ENCODE results near the gene MYLK.

Gene MYLK

DNA sequence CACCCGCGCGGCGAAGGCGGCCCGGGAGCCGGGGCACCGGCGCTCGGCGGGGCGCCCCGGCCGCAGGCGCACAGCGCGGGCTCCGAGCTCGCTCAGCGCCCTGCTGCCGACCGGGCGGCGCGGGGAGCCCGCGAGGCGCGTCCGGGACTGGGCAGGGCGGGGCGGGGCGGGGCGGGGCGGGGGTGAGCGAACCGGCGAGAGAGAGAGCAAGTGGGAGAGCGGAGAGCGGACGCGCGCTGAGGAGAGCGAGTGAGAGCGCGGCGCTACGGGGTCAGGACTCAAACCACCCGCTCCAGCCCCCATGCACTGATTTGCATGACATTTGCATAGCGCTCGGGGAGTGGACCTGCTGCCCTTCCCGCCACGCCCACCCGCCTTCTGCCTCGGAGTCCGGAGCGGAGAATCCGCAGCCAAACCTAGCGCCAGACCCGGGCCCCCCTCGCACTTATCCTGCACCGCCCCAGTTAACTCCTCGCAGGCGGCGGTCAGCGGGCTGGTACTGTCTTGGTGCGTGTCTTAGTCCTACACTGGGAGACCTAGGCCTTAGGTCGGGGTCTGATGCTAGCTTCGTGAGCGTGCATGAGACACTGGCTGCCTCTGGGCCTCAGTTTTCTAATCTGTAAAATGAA is at the start of gene MYLK:
Gene MYLK, minus strand, starts transcription at position 130 of the 629 bp plus-strand sequence. CDS start 90,491 bp downstream, outside the sequence.
- no peak within 1 kb of the TSS for H3K27ac ChIP-seq
- no peaks in the 10 kb centered on the region for H3K36me3 ChIP-seq
- H3K4me1 ChIP-seq (ENCODE audit: control insufficient read depth in 1 of 2, insufficient read depth in 1 of 2, low read depth in 1 of 2, low read length in 1 of 2): peaks cover 8% of the 10 kb centered on the region in 2 experiments
- H3K27me3 ChIP-seq: peaks cover 69% of the 10 kb centered on the region
- no peak within 1 kb of the TSS for H3K4me3 ChIP-seq (ENCODE audit: low read depth in 1 of 2, low read length in 1 of 2)
- H3K9me3 ChIP-seq: no peaks in the 10 kb centered on the region
- TF ChIP-seq CTCF (IDR thresholded peaks at IDR 0.05): no peak

GRCh38 chr3:123930445-123930844 is 46.3 kb upstream of the MYLK start:
- Histone ChIP-seq H3K9me3 (no peaks in the 10 kb centered on the region), H3K4me3 (ENCODE audit: low read depth in 1 of 2, low read length in 1 of 2) (no peak overlapping the region), H3K27me3 (no peaks in the 10 kb centered on the region), H3K27ac (no peak overlapping the region), H3K36me3 (peaks cover 14% of the 10 kb centered on the region), H3K4me1 (ENCODE audit: control insufficient read depth in 1 of 2, insufficient read depth in 1 of 2, low read depth in 1 of 2, low read length in 1 of 2) (no peaks in the 10 kb centered on the region)
- TF ChIP-seq CTCF (IDR thresholded peaks at IDR 0.05): no peak

GRCh38 chr3:123929325-123929724 is 45.2 kb upstream of the MYLK start:
- no peak overlapping the region for H3K27ac ChIP-seq
- no peaks in the 10 kb centered on the region for H3K9me3 ChIP-seq
- no peak for TF ChIP-seq CTCF (IDR thresholded peaks at IDR 0.05)
- H3K27me3 ChIP-seq: no peaks in the 10 kb centered on the region
- H3K36me3 ChIP-seq: peaks cover 17% of the 10 kb centered on the region
- H3K4me3 ChIP-seq (ENCODE audit: low read depth in 1 of 2, low read length in 1 of 2): no peak overlapping the region
- H3K4me1 ChIP-seq (ENCODE audit: control insufficient read depth in 1 of 2, insufficient read depth in 1 of 2, low read depth in 1 of 2, low read length in 1 of 2): no peaks in the 10 kb centered on the region

DNA sequence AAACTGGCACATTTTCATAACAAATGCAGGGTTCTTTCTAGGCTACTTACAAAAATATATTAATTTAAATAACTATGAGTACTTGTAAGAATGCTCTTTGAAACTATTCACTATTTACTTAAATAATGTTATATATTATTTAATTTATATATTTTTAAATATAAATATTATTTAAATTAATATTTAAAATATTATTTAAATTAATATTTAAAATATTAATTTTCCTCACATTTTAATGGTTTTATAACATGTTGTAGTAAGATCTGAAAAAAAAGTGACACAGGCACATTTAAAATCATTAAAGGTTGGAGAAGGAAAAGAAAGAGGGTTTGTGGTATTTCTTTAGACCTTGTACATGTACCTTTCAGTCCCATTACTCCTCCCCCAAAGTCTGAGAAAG is 42.3 kb upstream of the MYLK start:
- Histone ChIP-seq H3K27ac (no peak overlapping the region), H3K4me3 (ENCODE audit: low read depth in 1 of 2, low read length in 1 of 2) (no peak overlapping the region), H3K36me3 (peaks cover 11% of the 10 kb centered on the region), H3K9me3 (no peaks in the 10 kb centered on the region), H3K4me1 (ENCODE audit: control insufficient read depth in 1 of 2, insufficient read depth in 1 of 2, low read depth in 1 of 2, low read length in 1 of 2) (no peaks in the 10 kb centered on the region), H3K27me3 (no peaks in the 10 kb centered on the region)
- TF ChIP-seq CTCF (IDR thresholded peaks at IDR 0.05): no peak

DNA sequence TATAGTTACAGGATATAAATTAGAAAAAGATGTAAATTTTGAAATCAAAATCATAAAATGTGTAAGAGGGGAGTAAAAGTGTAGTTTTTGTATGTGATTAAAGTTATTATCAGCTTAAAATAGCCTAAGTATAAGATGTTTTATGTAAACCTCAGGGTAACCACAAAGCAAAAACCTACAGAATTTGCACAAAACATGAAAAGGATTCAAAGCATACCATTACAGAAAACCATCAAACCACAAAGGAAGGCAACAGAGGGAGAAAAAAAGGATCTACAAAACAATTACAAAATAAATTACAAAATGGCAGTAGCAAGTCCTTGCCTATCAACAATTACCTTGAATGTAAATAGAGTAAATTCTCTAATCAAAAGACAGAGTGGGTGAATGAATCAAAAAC is 36.7 kb upstream of the MYLK start:
- Histone ChIP-seq H3K4me1 (ENCODE audit: control insufficient read depth in 1 of 2, insufficient read depth in 1 of 2, low read depth in 1 of 2, low read length in 1 of 2) (no peaks in the 10 kb centered on the region), H3K4me3 (ENCODE audit: low read depth in 1 of 2, low read length in 1 of 2) (no peak overlapping the region), H3K27ac (no peak overlapping the region), H3K36me3 (peaks cover 12% of the 10 kb centered on the region), H3K27me3 (no peaks in the 10 kb centered on the region), H3K9me3 (peaks cover 2% of the 10 kb centered on the region)
- no peak for TF ChIP-seq CTCF (IDR thresholded peaks at IDR 0.05)
